GM18858 (cell line): ENCODE results near the gene RPS6KA2.

Experiments used
- ATAC-seq: cut with Tn5 transposase; IDR thresholded peaks from one replicate; pipeline ENCODE4 v1.9.1; 2021; ENCODE audit not compliant: unreplicated experiment

The RPS6KA2 gene

DNA sequence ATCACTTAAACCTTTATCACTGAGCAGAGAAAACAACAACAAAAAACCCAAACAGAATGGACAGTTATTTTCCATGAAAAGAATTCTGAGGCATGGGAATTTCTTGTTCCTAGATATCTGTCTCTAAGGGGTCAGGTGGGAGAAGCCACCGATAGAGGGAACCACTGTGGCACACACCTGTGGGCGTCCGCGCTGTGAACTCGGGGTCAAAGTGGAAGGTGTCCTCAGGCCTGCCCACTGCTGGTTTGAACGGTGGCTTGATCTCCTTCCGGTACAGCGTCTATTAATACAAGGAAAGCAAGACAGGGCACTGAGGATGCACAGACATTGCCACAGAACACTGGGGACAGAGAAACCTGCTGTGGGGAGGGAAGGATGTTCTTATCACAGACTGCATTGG, 167.8 kb downstream of the RPS6KA2 start:
- ATAC-seq: no peak

DNA sequence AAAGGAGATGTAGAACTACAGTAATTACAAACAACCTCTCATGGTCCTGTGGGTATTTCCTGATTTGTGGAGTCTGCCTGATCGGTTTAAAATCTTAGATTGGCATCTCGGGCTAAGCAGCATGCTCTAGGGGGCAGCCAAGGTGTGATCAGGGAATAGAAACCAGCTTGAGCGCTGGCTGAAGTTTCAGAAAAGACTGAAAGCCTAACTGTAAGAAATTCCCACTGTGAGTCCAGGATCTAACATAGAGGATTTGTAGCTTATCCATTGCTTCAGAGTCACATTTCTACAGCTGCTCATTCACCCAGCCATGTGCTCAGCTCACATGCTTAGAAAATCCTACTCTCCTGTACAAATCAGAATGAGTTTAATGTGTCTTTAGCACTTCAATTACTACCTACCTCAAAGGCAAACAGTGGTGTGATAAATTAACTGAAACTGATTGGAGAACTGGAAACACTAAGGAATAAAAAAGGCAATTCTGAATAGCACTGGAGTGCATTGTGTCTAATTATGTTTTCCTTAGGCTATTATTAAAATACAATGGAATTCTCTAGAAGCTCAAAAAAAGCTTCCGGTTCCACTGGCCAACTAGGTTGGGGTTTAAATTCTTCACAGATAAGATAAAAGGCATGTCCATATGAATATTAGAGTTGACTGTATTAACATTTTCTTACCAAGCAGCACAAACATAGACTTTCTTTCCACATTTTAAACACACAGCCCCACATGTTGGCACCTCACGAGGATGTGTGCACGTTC, 170.5 kb downstream of the RPS6KA2 start:
- no peak for ATAC-seq

DNA sequence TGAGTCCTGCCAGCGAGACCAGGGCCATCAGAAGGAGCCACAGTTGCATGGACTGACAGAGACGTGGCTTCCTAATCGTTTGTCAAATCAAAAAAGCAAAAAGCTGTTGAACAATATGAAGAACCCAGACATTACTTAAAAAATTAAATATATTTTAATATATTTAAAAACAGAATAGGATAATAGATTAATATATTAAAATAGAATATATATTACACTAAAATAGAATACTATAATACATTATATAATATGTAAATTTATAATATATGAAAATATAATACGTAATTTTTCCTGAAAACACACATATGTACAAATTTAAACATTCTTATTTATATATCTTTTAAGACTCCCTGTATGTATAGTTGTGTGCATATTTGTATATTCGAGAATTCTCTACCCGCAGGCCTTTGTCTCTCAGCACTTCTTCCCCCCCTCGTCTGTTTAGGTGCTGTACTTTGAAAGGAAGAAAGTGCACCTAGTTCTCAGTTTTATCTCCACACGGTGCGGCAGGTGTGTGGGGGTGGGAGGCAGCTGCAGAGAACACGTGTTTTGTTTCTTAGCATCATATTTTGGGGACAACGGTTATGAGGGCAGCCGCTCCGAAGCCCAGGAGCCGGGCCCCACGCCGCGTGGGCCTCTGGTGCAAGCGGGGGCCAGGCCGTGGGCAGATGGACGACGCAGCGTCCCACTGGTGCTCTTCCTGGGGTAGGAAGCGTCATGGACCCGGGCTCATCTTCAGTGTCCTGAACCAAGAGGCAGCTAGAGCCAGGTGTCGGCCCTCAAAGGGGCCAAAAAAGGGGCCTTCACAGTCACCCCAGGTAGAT, 172.1 kb downstream of the RPS6KA2 start:
- no peak for ATAC-seq

GRCh38 chr6:166453651-166454050, 173.4 kb downstream of the RPS6KA2 start:
- ATAC-seq: no peak

GRCh38 chr6:166450167-166450873, 176.7 kb downstream of the RPS6KA2 start:
- ATAC-seq: no peak

GRCh38 chr6:166449641-166450040, 177.4 kb downstream of the RPS6KA2 start:
- no peak for ATAC-seq

DNA sequence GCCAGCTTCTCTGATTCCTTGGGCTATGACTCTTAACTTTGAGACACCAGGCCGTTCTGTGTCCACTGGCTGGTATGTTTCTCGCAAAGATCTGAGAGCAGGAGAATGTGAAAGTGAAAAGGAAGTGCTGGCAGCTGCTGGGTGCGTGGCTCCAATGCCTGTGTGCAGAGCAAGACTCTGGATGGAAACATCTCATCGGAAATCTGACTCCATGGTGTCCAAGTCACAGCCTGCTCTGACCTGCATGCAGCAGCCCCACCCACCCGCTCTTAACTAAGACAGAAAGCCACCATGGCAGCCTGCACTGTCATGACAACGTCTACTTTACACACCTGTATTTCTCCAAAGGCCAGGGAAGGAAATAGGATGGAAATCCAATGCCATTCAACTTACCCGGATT, 178.0 kb downstream of the RPS6KA2 start:
- ATAC-seq: no peak

- no peak for ATAC-seq
These were observed 178.6 kb downstream of the RPS6KA2 start for GRCh38 chr6:166448432-166448831.

- ATAC-seq: no peak
These were observed 180.4 kb downstream of the RPS6KA2 start for GRCh38 chr6:166446567-166447065.

DNA sequence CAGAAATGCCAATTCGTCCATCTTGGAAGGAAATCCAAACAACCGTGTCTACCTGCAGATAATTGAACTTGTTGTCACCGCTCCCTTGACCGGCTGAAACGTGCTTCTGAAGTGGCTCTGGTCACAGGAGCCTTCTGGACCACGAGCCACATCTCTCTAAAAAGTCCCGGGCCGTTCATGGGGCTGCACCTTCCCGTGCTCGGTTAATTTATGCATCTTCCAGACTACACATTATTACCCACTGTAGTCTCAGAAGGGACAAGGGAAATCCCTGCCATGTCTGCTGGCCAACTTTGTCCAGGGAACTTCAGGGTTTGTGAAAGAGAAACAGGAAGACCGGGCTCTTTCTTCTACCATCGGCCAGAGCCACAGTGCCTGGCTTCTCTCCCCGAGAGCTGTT, 180.9 kb downstream of the RPS6KA2 start:
- no peak for ATAC-seq

DNA sequence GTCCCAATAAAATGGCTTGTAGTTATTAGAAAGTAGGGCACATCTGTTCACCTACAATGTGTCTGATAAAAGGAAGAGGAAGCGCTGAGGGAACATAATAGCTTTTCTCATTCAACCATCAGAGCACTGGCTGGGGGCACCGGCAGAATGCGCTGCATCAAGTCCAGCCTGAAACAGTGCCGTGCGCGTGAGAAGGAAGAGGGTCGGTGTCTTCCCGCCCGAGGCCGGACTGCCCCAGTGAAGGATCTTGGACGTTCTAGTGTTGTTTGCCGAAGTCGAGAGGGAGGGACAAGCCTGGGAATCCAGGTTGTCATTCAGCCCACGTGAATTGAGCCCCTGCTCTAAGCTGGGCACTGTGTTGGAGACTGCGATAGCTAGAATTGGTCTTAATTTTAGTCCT, 182.6 kb downstream of the RPS6KA2 start:
- ATAC-seq: no peak

DNA sequence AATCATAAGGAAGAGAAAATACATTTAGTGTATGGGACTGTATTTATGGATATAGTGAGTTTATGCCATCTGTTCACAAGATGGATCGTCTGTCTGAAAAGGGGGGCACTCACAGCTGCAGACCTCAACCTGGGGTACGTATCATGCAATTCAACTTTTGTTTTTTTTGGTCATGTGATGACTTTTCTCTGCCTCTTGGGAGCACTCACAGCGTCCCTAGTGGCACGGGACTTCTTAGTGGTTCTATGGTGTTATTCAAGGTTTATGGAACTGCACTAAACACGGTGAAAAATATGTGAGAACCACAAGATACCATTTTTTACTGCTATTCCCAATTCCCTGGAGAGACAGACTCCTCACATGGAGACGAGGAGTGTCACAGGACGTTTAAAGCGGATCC, 183.9 kb downstream of the RPS6KA2 start:
- ATAC-seq: no peak

GRCh38 chr6:166442131-166442685, 184.8 kb downstream of the RPS6KA2 start:
- no peak for ATAC-seq

- no peak for ATAC-seq
These were observed 185.5 kb downstream of the RPS6KA2 start for GRCh38 chr6:166441325-166442078.

- no peak for ATAC-seq
These were observed 186.3 kb downstream of the RPS6KA2 start for GRCh38 chr6:166440729-166441128.

DNA sequence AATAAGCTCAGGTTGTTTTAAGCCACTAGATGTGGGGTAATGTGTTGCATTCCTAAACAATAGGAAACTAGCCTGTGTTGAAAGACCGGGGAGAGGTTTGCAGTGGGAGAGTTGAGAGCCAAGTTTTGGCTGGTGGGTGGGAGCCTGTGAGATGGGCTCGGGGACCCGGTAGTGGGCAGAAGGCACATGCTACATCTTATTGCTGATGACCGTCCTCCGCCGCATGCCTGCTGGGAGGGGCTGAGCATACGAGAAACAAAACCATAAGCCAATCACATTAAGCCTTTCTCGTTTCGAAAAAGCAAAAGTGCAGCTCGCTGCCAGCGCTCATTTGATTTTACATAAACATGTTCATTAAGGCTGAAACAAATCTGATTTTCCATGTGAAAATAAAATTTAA, 186.9 kb downstream of the RPS6KA2 start:
- ATAC-seq: no peak

DNA sequence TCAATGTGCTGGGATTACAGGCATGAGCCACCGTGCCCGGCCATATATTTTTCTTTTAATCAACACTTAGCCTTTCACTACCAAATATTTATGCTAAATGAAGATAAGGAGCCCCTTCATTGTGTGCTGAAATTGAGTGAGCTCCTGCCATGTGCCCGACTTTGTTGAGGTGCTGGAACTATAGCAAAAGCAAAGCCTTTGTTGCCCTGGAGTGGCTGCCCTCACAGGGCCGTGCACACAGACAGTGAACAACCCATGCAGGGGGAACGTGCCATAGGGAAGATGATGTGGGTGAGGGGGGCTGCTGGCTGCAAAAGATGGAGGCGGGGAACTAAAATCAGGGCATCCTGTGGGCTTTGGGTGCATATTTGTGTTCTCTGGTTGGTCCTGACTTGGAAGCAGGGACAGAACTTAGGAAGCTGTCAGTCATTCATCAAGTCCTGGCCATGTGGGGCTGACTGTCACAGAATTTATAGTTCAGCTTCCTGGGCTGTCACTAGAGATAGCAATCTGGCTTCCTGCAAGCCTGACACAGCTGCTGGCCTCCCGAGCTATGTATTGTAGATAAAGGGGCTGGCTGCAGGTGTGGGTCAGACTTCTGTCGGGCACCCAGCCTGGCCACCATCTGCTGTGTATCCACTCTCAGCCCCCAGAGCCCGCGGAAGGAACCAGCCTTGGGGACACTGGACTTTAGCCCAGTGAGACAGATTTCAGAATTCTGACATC, 187.5 kb downstream of the RPS6KA2 start:
- no peak for ATAC-seq

- no peak for ATAC-seq
These were observed 188.7 kb downstream of the RPS6KA2 start for GRCh38 chr6:166438211-166438861.

- no peak for ATAC-seq
These were observed 189.4 kb downstream of the RPS6KA2 start for GRCh38 chr6:166437661-166438060.
